ENCODE measurements around the gene MINDY2. TPM values are rescaled to one million over a fixed set of nuclear protein-coding genes. Genes with fewer than 3 reads are reported as not detected.

The MINDY2 gene
- total RNA-seq, 1 donor: 66.5 TPM

- DNase-seq (ENCODE audit: low read depth): no peak
- no peak for TF ChIP-seq CTCF (IDR thresholded peaks at IDR 0.05; ENCODE audit: insufficient read depth, low read depth, low read length)
- H3K4me3 ChIP-seq (ENCODE audit: low read depth, low read length): no peak overlapping the region
Measured at GRCh38 chr15:58736018-58736643, 35.0 kb upstream of the MINDY2 start.

GRCh38 chr15:58737298-58737697 is 33.8 kb upstream of the MINDY2 start:
- no peak overlapping the region for H3K4me3 ChIP-seq (ENCODE audit: low read depth, low read length)
- DNase-seq (ENCODE audit: low read depth): no peak
- no peak for TF ChIP-seq CTCF (IDR thresholded peaks at IDR 0.05; ENCODE audit: insufficient read depth, low read depth, low read length)

GRCh38 chr15:58738046-58738707 is 32.9 kb upstream of the MINDY2 start:
- peak; percentile 43 for DNase-seq (ENCODE audit: low read depth)
- no peak for TF ChIP-seq CTCF (IDR thresholded peaks at IDR 0.05; ENCODE audit: insufficient read depth, low read depth, low read length)
- H3K4me3 ChIP-seq (ENCODE audit: low read depth, low read length): no peak overlapping the region

GRCh38 chr15:58740436-58740835 is 30.7 kb upstream of the MINDY2 start:
- no peak for TF ChIP-seq CTCF (IDR thresholded peaks at IDR 0.05; ENCODE audit: insufficient read depth, low read depth, low read length)
- DNase-seq (ENCODE audit: low read depth): peak; percentile 52
- H3K4me3 ChIP-seq (ENCODE audit: low read depth, low read length): no peak overlapping the region

GRCh38 chr15:58741032-58741431 is 30.1 kb upstream of the MINDY2 start:
- TF ChIP-seq CTCF (IDR thresholded peaks at IDR 0.05; ENCODE audit: insufficient read depth, low read depth, low read length): no peak
- no peak for DNase-seq (ENCODE audit: low read depth)

GRCh38 chr15:58742022-58742813 is 28.9 kb upstream of the MINDY2 start:
- no peak for TF ChIP-seq CTCF (IDR thresholded peaks at IDR 0.05; ENCODE audit: insufficient read depth, low read depth, low read length)
- DNase-seq (ENCODE audit: low read depth): peak; percentile 90
- H3K4me3 ChIP-seq (ENCODE audit: low read depth, low read length): no peak overlapping the region

More at GRCh38 chr15:58741032-58741431, 30.1 kb upstream of the MINDY2 start:
- no peak overlapping the region for H3K4me3 ChIP-seq (ENCODE audit: low read depth, low read length)

Measured in fibroblast of villous mesenchyme (primary cell).